GM12878 (cell line): ENCODE data around the gene STAT5B. TPM values are rescaled to one million over a fixed set of nuclear protein-coding genes. Genes with fewer than 3 reads are reported as not detected.
A peak's percentile ranks its signal among the peaks of the same experiment; 100 is the strongest.

Source experiments
- CBFB ChIP-seq: IDR thresholded peaks from 2 replicates; pipeline ENCODE4 v1.6.1; 2016; ENCODE audit warnings: antibody characterized with exemption, low read depth
- CHD4 ChIP-seq: fragments of 200-600 bp; sonication (generic); IDR thresholded peaks from 2 replicates; pipeline ENCODE4 v1.6.1; 2016; ENCODE audit warnings: mild to moderate bottlenecking
- CREM ChIP-seq: IDR thresholded peaks from 2 replicates; pipeline ENCODE4 v1.6.1; 2014; ENCODE audit warnings: antibody characterized with exemption, low read depth
- LARP7 ChIP-seq: fragments of 450-650 bp; IDR thresholded peaks from 2 replicates; pipeline ENCODE4 v1.6.1; 2017; ENCODE audit warnings: mild to moderate bottlenecking
- NFXL1 ChIP-seq: fragments of 450-650 bp; IDR thresholded peaks from 2 replicates; pipeline ENCODE4 v1.6.1; 2017; ENCODE audit warnings: antibody characterized with exemption, mild to moderate bottlenecking, borderline replicate concordance
- POLR2AphosphoS2 ChIP-seq: IDR thresholded peaks from 2 replicates; pipeline ENCODE4 v1.6.1; 2011; ENCODE audit warnings: low read depth, mild to moderate bottlenecking, low read length, improper control_type of control experiment, moderate library complexity
- polyA plus RNA-seq, 11 experiments: library from polyadenylated mRNA; depleted of rRNA in 4 of 11; unstranded in 6 of 11; stranded (reverse) in 5 of 11; fragments of >200 nt; fragmentation: Nextera tagmentation in 4 of 11; fragmentation: Illumina TruSeq in 1 of 11; extraction: Ambion mirVana in 4 of 11; extraction: Trizol in 1 of 11; gene quantifications; 1 replicate in 1 of 11; 2 replicates in 10 of 11; pipeline versions ENCODE4 v1.2.1 to v1.2.3, GENCODE V29; 2011 to 2016; ENCODE audit warnings: inconsistent platforms in 2 of 11, missing spikeins in 2 of 11, low read depth in 1 of 11
- total RNA-seq, 4 experiments: library from RNA; depleted of rRNA in 3 of 4; stranded (reverse); fragments of >200 nt in 3 of 4; fragmentation: Illumina TruSeq in 1 of 4; extraction: Trizol in 1 of 4; gene quantifications; 2 replicates each; pipeline versions ENCODE4 v1.2.1 to v1.2.3, GENCODE V29; 2013 to 2021
- TF ChIP-seq, protein P1 (sequence below): IDR thresholded peaks from 2 replicates; pipeline ENCODE4 v1.6.1; 2011; ENCODE audit warnings: borderline replicate concordance, low read depth, mild to moderate bottlenecking, moderate library complexity, low read length; ENCODE audit not compliant: insufficient read depth, poor library complexity, severe bottlenecking
- TF ChIP-seq, protein P2 (sequence below): fragments of 450-650 bp; IDR thresholded peaks from 2 replicates; pipeline ENCODE4 v1.6.1; 2016; ENCODE audit warnings: mild to moderate bottlenecking
- TF ChIP-seq, protein P3 (sequence below): fragments of 450-650 bp; formaldehyde crosslinking; IDR thresholded peaks from 2 replicates; pipeline ENCODE4 v1.4.0; 2022; ENCODE audit warnings: mild to moderate bottlenecking, moderate library complexity
- TF ChIP-seq, protein P4 (sequence below): IDR thresholded peaks from 2 replicates; pipeline ENCODE4 v1.6.1; 2011; ENCODE audit warnings: low read depth, mild to moderate bottlenecking, low read length, moderate library complexity, borderline replicate concordance; ENCODE audit errors: extremely low read depth

STAT5B gene
- total and polyA plus RNA-seq, 10 of the 15 experiments (the other 5 are each of a cell fraction or from before 2014, with no cell fraction given): 11.0 to 69.6 (median 46.7) TPM

DNA sequence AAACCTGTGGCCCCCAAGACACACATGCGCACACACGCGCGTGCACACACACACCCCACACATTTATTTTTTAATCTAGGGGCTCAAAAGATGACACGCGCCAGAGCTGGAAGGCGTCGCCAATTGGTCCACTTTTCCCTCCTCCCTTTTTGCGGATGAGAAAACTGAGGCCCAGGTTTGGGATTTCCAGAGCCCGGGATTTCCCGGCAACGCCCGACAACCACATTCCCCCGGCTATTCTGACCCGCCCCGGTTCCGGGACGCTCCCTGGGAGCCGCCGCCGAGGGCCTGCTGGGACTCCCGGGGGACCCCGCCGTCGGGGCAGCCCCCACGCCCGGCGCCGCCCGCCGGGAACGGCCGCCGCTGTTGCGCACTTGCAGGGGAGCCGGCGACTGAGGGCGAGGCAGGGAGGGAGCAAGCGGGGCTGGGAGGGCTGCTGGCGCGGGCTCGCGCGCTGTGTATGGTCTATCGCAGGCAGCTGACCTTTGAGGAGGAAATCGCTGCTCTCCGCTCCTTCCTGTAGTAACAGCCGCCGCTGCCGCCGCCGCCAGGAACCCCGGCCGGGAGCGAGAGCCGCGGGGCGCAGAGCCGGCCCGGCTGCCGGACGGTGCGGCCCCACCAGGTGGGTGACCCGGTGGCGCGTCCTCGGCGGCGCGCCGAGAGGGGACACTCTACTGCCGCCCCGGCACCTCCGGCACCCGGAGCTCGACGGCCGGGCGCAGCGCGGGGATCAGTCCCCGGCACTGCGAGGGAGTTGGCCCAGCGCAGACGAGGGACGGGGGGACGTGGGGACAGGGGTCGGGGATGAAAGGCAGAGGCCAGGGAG lies 12.0 kb upstream of the STAT5B start, which contains the start of gene STAT5A (continued):
- TF ChIP-seq, protein P1, sequence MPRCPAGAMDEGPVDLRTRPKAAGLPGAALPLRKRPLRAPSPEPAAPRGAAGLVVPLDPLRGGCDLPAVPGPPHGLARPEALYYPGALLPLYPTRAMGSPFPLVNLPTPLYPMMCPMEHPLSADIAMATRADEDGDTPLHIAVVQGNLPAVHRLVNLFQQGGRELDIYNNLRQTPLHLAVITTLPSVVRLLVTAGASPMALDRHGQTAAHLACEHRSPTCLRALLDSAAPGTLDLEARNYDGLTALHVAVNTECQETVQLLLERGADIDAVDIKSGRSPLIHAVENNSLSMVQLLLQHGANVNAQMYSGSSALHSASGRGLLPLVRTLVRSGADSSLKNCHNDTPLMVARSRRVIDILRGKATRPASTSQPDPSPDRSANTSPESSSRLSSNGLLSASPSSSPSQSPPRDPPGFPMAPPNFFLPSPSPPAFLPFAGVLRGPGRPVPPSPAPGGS: no peak
- TF ChIP-seq CBFB (no peak), CHD4 (no peak), CREM (0 out of 2 replicates have a peak, but pooled peaks have one; percentile 13), POLR2AphosphoS2 (no peak), LARP7 (peak; percentile 77), NFXL1 (peak; percentile 69; the same call in 1 of the 2 replicates)
- TF ChIP-seq, protein P2, sequence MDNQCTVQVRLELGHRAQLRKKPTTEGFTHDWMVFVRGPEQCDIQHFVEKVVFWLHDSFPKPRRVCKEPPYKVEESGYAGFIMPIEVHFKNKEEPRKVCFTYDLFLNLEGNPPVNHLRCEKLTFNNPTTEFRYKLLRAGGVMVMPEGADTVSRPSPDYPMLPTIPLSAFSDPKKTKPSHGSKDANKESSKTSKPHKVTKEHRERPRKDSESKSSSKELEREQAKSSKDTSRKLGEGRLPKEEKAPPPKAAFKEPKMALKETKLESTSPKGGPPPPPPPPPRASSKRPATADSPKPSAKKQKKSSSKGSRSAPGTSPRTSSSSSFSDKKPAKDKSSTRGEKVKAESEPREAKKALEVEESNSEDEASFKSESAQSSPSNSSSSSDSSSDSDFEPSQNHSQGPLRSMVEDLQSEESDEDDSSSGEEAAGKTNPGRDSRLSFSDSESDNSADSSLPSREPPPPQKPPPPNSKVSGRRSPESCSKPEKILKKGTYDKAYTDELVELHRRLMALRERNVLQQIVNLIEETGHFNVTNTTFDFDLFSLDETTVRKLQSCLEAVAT: 0 out of 2 replicates have a peak, but pooled peaks have one; percentile 7
- TF ChIP-seq, protein P3, sequence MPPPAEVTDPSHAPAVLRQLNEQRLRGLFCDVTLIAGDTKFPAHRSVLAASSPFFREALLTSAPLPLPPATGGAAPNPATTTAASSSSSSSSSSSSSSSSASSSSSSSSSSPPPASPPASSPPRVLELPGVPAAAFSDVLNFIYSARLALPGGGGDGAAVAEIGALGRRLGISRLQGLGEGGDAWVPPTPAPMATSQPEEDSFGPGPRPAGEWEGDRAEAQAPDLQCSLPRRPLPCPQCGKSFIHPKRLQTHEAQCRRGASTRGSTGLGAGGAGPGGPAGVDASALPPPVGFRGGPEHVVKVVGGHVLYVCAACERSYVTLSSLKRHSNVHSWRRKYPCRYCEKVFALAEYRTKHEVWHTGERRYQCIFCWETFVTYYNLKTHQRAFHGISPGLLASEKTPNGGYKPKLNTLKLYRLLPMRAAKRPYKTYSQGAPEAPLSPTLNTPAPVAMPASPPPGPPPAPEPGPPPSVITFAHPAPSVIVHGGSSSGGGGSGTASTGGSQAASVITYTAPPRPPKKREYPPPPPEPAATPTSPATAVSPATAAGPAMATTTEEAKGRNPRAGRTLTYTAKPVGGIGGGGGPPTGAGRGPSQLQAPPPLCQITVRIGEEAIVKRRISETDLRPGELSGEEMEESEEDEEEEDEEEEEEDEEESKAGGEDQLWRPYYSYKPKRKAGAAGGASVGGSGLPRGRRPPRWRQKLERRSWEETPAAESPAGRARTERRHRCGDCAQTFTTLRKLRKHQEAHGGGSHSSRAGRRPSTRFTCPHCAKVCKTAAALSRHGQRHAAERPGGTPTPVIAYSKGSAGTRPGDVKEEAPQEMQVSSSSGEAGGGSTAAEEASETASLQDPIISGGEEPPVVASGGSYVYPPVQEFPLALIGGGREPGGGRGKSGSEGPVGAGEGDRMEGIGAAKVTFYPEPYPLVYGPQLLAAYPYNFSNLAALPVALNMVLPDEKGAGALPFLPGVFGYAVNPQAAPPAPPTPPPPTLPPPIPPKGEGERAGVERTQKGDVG (CRISPR knock-in tag): no peak
- TF ChIP-seq, protein P4, sequence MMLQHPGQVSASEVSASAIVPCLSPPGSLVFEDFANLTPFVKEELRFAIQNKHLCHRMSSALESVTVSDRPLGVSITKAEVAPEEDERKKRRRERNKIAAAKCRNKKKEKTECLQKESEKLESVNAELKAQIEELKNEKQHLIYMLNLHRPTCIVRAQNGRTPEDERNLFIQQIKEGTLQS: no peak
